Tibial artery (tissue), 4 donors: ENCODE data around the gene LRCOL1.

Experiments used
- DNase-seq, 2 donors: peaks; one replicate each; pipeline ENCODE4 v3.0.0-alpha.2; 2019
- H3K27ac ChIP-seq, 2 donors: fragments of 200-600 bp; sonication (generic) in 1 of 2; 1 replicate in 1 of 2; 2 replicates in 1 of 2; pipeline ENCODE4 v1.5.1; 2018 to 2019; ENCODE audit warnings: mild to moderate bottlenecking in 1 of 2
- H3K27me3 ChIP-seq, 2 donors: fragments of 200-600 bp; sonication (generic) in 1 of 2; one replicate each; pipeline versions ENCODE4 v1.5.1 to v1.6.0; 2016 to 2019
- H3K36me3 ChIP-seq, 3 donors: fragments of 200-600 bp; sonication (generic) in 2 of 3; one replicate each; pipeline ENCODE4 v1.5.1; 2016 to 2019; ENCODE audit warnings: mild to moderate bottlenecking in 2 of 3
- H3K4me1 ChIP-seq, 4 donors: fragments of 200-600 bp; sonication (generic) in 2 of 4; 1 replicate in 3 of 4; 2 replicates in 1 of 4; pipeline ENCODE4 v1.5.1; 2016 to 2019
- H3K4me3 ChIP-seq, 2 donors: fragments of 200-600 bp; sonication (generic) in 1 of 2; 1 replicate in 1 of 2; 2 replicates in 1 of 2; pipeline ENCODE4 v1.5.1; 2018 to 2019; ENCODE audit warnings: mild to moderate bottlenecking in 2 of 2
- H3K9me3 ChIP-seq, 3 donors: fragments of 200-600 bp; sonication (generic) in 1 of 3; one replicate each; pipeline ENCODE4 v1.5.1; 2016 to 2019
- CTCF ChIP-seq, 2 experiments: fragments of 200-600 bp in 1 of 2; fragments of 450-650 bp in 1 of 2; IDR thresholded peaks; one replicate each; pipeline ENCODE4 v1.5.1; 2017 to 2019; ENCODE audit warnings: antibody characterized with exemption in 2 of 2, mild to moderate bottlenecking in 1 of 2, moderate library complexity in 1 of 2
- intact Hi-C: fragments of 100-400 bp; cut with DNase I; formaldehyde crosslinking; loops from one replicate; pipeline ENCODE4 v1.15.0; 2023; ENCODE audit warnings: low total_unique reads

The LRCOL1 gene

GRCh38 chr12:132577191-132577920, 33.0 kb downstream of the LRCOL1 start:
- no peak for DNase-seq
- Histone ChIP-seq H3K27ac (no peak overlapping the region), H3K4me1 (no peaks in the 10 kb centered on the region), H3K4me3 (no peak overlapping the region), H3K9me3 (no peaks in the 10 kb centered on the region), H3K27me3 (no peaks in the 10 kb centered on the region), H3K36me3 (peaks cover 5 to 100% (median 75%) of the 10 kb centered on the region in 3 donors)
- intact Hi-C loops = no loop called here
- no peak for TF ChIP-seq CTCF (IDR thresholded peaks at IDR 0.05)

GRCh38 chr12:132576701-132577100, 33.7 kb downstream of the LRCOL1 start:
- H3K9me3 ChIP-seq = no peaks in the 10 kb centered on the region
- H3K27me3 ChIP-seq = no peaks in the 10 kb centered on the region
- H3K4me3 ChIP-seq = no peak overlapping the region
- no peak for TF ChIP-seq CTCF (IDR thresholded peaks at IDR 0.05)
- intact Hi-C loops = no loop called here
- no peaks in the 10 kb centered on the region for H3K4me1 ChIP-seq
- DNase-seq = no peak
- peaks cover 5 to 100% (median 75%) of the 10 kb centered on the region in 3 donors for H3K36me3 ChIP-seq
- H3K27ac ChIP-seq = no peak overlapping the region

GRCh38 chr12:132575661-132576060, 34.7 kb downstream of the LRCOL1 start:
- no peak overlapping the region for H3K27ac ChIP-seq
- no peaks in the 10 kb centered on the region for H3K4me1 ChIP-seq
- peaks cover 5 to 100% (median 78%) of the 10 kb centered on the region in 3 donors for H3K36me3 ChIP-seq
- DNase-seq = no peak
- no peak overlapping the region for H3K4me3 ChIP-seq
- intact Hi-C loops = no loop called here
- no peak for TF ChIP-seq CTCF (IDR thresholded peaks at IDR 0.05)
- no peaks in the 10 kb centered on the region for H3K27me3 ChIP-seq
- H3K9me3 ChIP-seq = no peaks in the 10 kb centered on the region

- Histone ChIP-seq H3K27me3 (no peaks in the 10 kb centered on the region), H3K9me3 (no peaks in the 10 kb centered on the region), H3K4me3 (no peak overlapping the region), H3K36me3 (peaks cover 5 to 100% (median 83%) of the 10 kb centered on the region in 3 donors), H3K27ac (no peak overlapping the region), H3K4me1 (no peaks in the 10 kb centered on the region)
- no peak for TF ChIP-seq CTCF (IDR thresholded peaks at IDR 0.05)
- no peak for DNase-seq
- intact Hi-C loops = no loop called here
Measured at GRCh38 chr12:132574271-132574996, 35.9 kb downstream of the LRCOL1 start.

GRCh38 chr12:132572801-132573760, 37.3 kb downstream of the LRCOL1 start:
- Histone ChIP-seq H3K9me3 (no peaks in the 10 kb centered on the region), H3K27me3 (no peaks in the 10 kb centered on the region), H3K27ac (no peak overlapping the region), H3K36me3 (peaks cover 5 to 90% (median 75%) of the 10 kb centered on the region in 3 donors), H3K4me1 (no peaks in the 10 kb centered on the region), H3K4me3 (no peak overlapping the region)
- no peak for TF ChIP-seq CTCF (IDR thresholded peaks at IDR 0.05)
- DNase-seq = no peak
- intact Hi-C loops = no loop called here
